Mucosa of rectum (tissue), 2 donors: ENCODE results near the gene ARMC3.

Source experiments
- H3K27ac ChIP-seq, 2 donors: one replicate each; pipeline ENCODE4 v1.7.0; 2013; ENCODE audit warnings: inconsistent platforms in 2 of 2, low read depth in 2 of 2, low read length in 2 of 2
- H3K27me3 ChIP-seq, 2 donors: one replicate each; pipeline ENCODE4 v1.7.0; 2013; ENCODE audit warnings: low read length in 2 of 2; ENCODE audit not compliant: control insufficient read depth in 2 of 2, insufficient read depth in 2 of 2
- H3K36me3 ChIP-seq, 2 donors: one replicate each; pipeline ENCODE4 v1.7.0; 2013; ENCODE audit warnings: low read length in 2 of 2; ENCODE audit not compliant: control insufficient read depth in 2 of 2, insufficient read depth in 2 of 2
- H3K4me1 ChIP-seq, 2 donors: one replicate each; pipeline ENCODE4 v1.7.0; 2013; ENCODE audit warnings: low read length in 2 of 2, mild to moderate bottlenecking in 1 of 2; ENCODE audit not compliant: control insufficient read depth in 2 of 2, insufficient read depth in 2 of 2
- H3K4me3 ChIP-seq, 2 donors: one replicate each; pipeline ENCODE4 v1.7.0; 2013; ENCODE audit warnings: low read length in 2 of 2
- H3K9ac ChIP-seq, 2 donors: one replicate each; pipeline ENCODE4 v1.7.0; 2013; ENCODE audit warnings: low read length in 2 of 2, low read depth in 1 of 2, mild to moderate bottlenecking in 1 of 2
- H3K9me3 ChIP-seq, 2 donors: one replicate each; pipeline ENCODE4 v1.7.0; 2013; ENCODE audit warnings: low read length in 2 of 2; ENCODE audit not compliant: control insufficient read depth in 2 of 2
- donor health status: healthy.
- donor health status: Normal muscosa, but diverticular disease.

Gene ARMC3

DNA sequence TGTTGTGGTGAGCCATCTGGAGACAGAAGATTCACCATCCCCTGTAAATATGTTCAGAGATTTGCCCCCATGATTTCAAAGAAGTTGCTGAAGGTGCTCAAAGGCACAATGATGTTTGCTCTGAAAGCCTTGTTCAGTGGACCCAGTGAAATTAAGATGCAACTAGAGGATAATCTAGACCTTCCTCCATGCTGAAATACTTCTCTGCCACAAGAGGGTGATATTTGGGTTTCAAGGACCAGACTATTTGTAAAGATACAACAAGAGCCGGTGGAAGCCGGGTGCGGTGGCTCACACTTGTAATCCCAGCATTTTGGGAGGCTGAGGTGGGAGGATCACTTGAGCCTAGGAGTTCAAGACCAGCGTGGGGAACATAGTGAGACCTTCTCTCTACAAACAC, 154.0 kb downstream of the ARMC3 start:
- Histone ChIP-seq H3K4me1 (no peaks in the 10 kb centered on the region), H3K9ac (no peak overlapping the region), H3K27ac (no peak overlapping the region), H3K9me3 (no peaks in the 10 kb centered on the region), H3K36me3 (no peaks in the 10 kb centered on the region), H3K27me3 (peaks cover 0 to 5% of the 10 kb centered on the region in 2 donors), H3K4me3 (no peak overlapping the region)
